Mammary epithelial cell (primary cell): ENCODE results near the gene ACAP2.

ENCODE experiments used
- CTCF ChIP-seq, 2 donors: IDR thresholded peaks in 1 of 2; conservative IDR thresholded peaks in 1 of 2; 2 replicates each; pipeline ENCODE4 v1.5.1; 2011 to 2012; ENCODE audit warnings: inconsistent platforms in 2 of 2, low read length in 2 of 2, mild to moderate bottlenecking in 2 of 2, control low read depth in 1 of 2, low read depth in 1 of 2; ENCODE audit not compliant: insufficient read depth in 1 of 2; ENCODE audit errors: extremely low read depth in 1 of 2
- EZH2 ChIP-seq: IDR thresholded peaks from 2 replicates; pipeline ENCODE4 v1.6.1; 2012; ENCODE audit warnings: low read length, inconsistent platforms, borderline replicate concordance

GRCh38 chr3:195416795-195417194 is 26.0 kb downstream of the ACAP2 start:
- TF ChIP-seq CTCF (conservative IDR thresholded peaks at IDR 0.05 in 1 of 2, IDR thresholded peaks at IDR 0.05 in 1 of 2; ENCODE audit: extremely low read depth in 1 of 2, insufficient read depth in 1 of 2, low read depth in 1 of 2, low read length in 2 of 2) (no peak), EZH2 (no peak)
